H1 (cell line): Measurements from ENCODE around the gene EMC10. TPM values are rescaled to one million over a fixed set of nuclear protein-coding genes. Genes with fewer than 3 reads are reported as not detected.

Source experiments
- CTCF ChIA-PET: fragments of 300-600 bp; sonication (Branson Sonifier 250); formaldehyde crosslinking; loops from one replicate; lab custom pipeline; 2021; ENCODE audit not compliant: partially characterized antibody; lab: Charles Lee
- POLR2A ChIA-PET: fragments of 300-600 bp; sonication (Branson Sonifier 250); formaldehyde crosslinking; loops from one replicate; lab custom pipeline; 2021; ENCODE audit warnings: inconsistent platforms; ENCODE audit not compliant: partially characterized antibody; lab: Charles Lee
- DNase-seq, 2 experiments: peaks; one replicate each; pipeline versions ENCODE4 v3.0.0 to v3.0.0-alpha.2; 2010 to 2022; ENCODE audit warnings: low spot score in 2 of 2, low read depth in 1 of 2, mixed read lengths in 1 of 2
- FAIRE-seq: peaks from 2 replicates; lab custom pipeline; 2011; peaks lifted over from hg19 to GRCh38; lab: Jason Lieb, UNC
- H2AFZ ChIP-seq: 2 replicates; pipeline ENCODE4 v1.8.1; 2012; ENCODE audit warnings: low read length, inconsistent platforms
- H2AK5ac ChIP-seq: 2 replicates; pipeline ENCODE4 v1.6.1; 2013; ENCODE audit warnings: low read depth, low read length
- H2BK120ac ChIP-seq: replicated peaks from 2 replicates; pipeline ENCODE3; 2013; ENCODE audit warnings: low read depth, low read length, inconsistent platforms
- H2BK12ac ChIP-seq: 2 replicates; pipeline ENCODE4 v1.6.1; 2013; ENCODE audit warnings: low read depth, low read length
- H2BK15ac ChIP-seq: 2 replicates; pipeline ENCODE4 v1.6.1; 2013; ENCODE audit warnings: low read length
- H2BK20ac ChIP-seq: 2 replicates; pipeline ENCODE4 v1.6.1; 2013; ENCODE audit warnings: low read length
- H2BK5ac ChIP-seq: 2 replicates; pipeline ENCODE4 v1.6.1; 2013; ENCODE audit warnings: low read depth, low read length
- H3K14ac ChIP-seq: 2 replicates; pipeline ENCODE4 v1.6.1; 2013; ENCODE audit warnings: inconsistent platforms; ENCODE audit not compliant: insufficient read length
- H3K18ac ChIP-seq: 2 replicates; pipeline ENCODE4 v1.6.1; 2013; ENCODE audit warnings: low read length; ENCODE audit errors: extremely low read depth
- H3K23ac ChIP-seq: 2 replicates; pipeline ENCODE4 v1.6.1; 2013; ENCODE audit warnings: inconsistent platforms; ENCODE audit not compliant: insufficient read length
- H3K23me2 ChIP-seq: 2 replicates; pipeline ENCODE4 v1.6.1; 2013; ENCODE audit warnings: low read depth, low read length
- H3K27ac ChIP-seq: 2 replicates; pipeline ENCODE4 v1.6.1; 2011; ENCODE audit warnings: low read depth, low read length, inconsistent platforms
- H3K27me3 ChIP-seq, 4 experiments: replicated peaks in 1 of 4; 1 replicate in 1 of 4; 2 replicates in 3 of 4; pipeline versions ENCODE4 v1.6.1 to v1.8.1; 2011 to 2013; ENCODE audit warnings: low read length in 3 of 4, mild to moderate bottlenecking in 3 of 4, inconsistent platforms in 2 of 4, mixed read lengths in 2 of 4, moderate library complexity in 1 of 4; ENCODE audit not compliant: control insufficient read depth in 3 of 4, insufficient read depth in 3 of 4; ENCODE audit errors: extremely low read depth in 1 of 4
- H3K36me3 ChIP-seq, 4 experiments: 2 replicates each; pipeline versions ENCODE4 v1.6.1 to v1.8.1; 2011 to 2013; ENCODE audit warnings: mild to moderate bottlenecking in 4 of 4, low read length in 3 of 4, moderate library complexity in 2 of 4, control low read depth in 1 of 4, inconsistent platforms in 1 of 4; ENCODE audit not compliant: insufficient read depth in 4 of 4, control insufficient read depth in 2 of 4
- H3K4ac ChIP-seq: replicated peaks from 2 replicates; pipeline ENCODE3; 2013; ENCODE audit warnings: low read length, low read depth, mixed read lengths, inconsistent platforms; ENCODE audit not compliant: insufficient read length
- H3K4me1 ChIP-seq, 4 experiments: replicated peaks in 1 of 4; 1 replicate in 1 of 4; 2 replicates in 3 of 4; pipeline versions ENCODE4 v1.6.1 to v1.8.1; 2011 to 2013; ENCODE audit warnings: low read length in 3 of 4, inconsistent platforms in 2 of 4, mixed read lengths in 1 of 4; ENCODE audit not compliant: insufficient read depth in 4 of 4, control insufficient read depth in 3 of 4
- H3K4me2 ChIP-seq, 2 experiments: 2 replicates each; pipeline versions ENCODE4 v1.6.1 to v1.8.1; 2011 to 2013; ENCODE audit warnings: low read depth in 2 of 2, low read length in 2 of 2, control low read depth in 1 of 2, inconsistent platforms in 1 of 2, mild to moderate bottlenecking in 1 of 2; ENCODE audit not compliant: insufficient read depth in 1 of 2
- H3K4me3 ChIP-seq, 4 experiments: fragments of 200-600, 300-600 bp in 1 of 4; sonication (generic), shearing (Covaris generic), sonication (Bioruptor Twin) in 1 of 4; 2 replicates each; pipeline versions ENCODE4 v1.5.1 to v1.8.1; 2011 to 2016; ENCODE audit warnings: low read length in 4 of 4, low read depth in 3 of 4, control low read depth in 2 of 4, inconsistent platforms in 2 of 4, mild to moderate bottlenecking in 2 of 4, mixed read lengths in 1 of 4, moderate library complexity in 1 of 4; ENCODE audit not compliant: insufficient read depth in 2 of 4; ENCODE audit errors: extremely low read depth in 1 of 4
- H3K56ac ChIP-seq: replicated peaks from 2 replicates; pipeline ENCODE3; 2013; ENCODE audit warnings: low read depth, mild to moderate bottlenecking, mixed read lengths, low read length, inconsistent platforms; ENCODE audit not compliant: insufficient read length
- H3K79me1 ChIP-seq: 2 replicates; pipeline ENCODE4 v1.6.1; 2013; ENCODE audit warnings: low read depth, low read length, control low read depth
- H3K79me2 ChIP-seq, 2 experiments: 2 replicates each; pipeline versions ENCODE4 v1.6.1 to v1.8.1; 2012 to 2013; ENCODE audit warnings: low read length in 2 of 2, mild to moderate bottlenecking in 2 of 2, inconsistent platforms in 1 of 2; ENCODE audit not compliant: insufficient read depth in 2 of 2, control insufficient read depth in 1 of 2
- H3K9ac ChIP-seq, 4 experiments: replicated peaks in 1 of 4; 1 replicate in 1 of 4; 2 replicates in 3 of 4; pipeline versions ENCODE4 v1.6.1 to v1.8.1; 2011 to 2013; ENCODE audit warnings: low read depth in 3 of 4, low read length in 3 of 4, control low read depth in 2 of 4, mild to moderate bottlenecking in 2 of 4, moderate library complexity in 2 of 4, inconsistent platforms in 1 of 4; ENCODE audit errors: extremely low read depth in 1 of 4
- H3K9me3 ChIP-seq, 2 experiments: 2 replicates each; pipeline versions ENCODE4 v1.6.1 to v1.8.1; 2012 to 2013; ENCODE audit warnings: mild to moderate bottlenecking in 2 of 2, moderate library complexity in 2 of 2, control low read depth in 1 of 2, inconsistent platforms in 1 of 2, low read depth in 1 of 2, low read length in 1 of 2, mixed read lengths in 1 of 2; ENCODE audit not compliant: insufficient read depth in 2 of 2
- H4K20me1 ChIP-seq, 2 experiments: replicated peaks in 1 of 2; 2 replicates each; pipeline versions ENCODE3 to v1.8.1; 2011 to 2013; ENCODE audit warnings: inconsistent platforms in 2 of 2, low read length in 2 of 2, mild to moderate bottlenecking in 1 of 2; ENCODE audit not compliant: insufficient read depth in 2 of 2, control insufficient read depth in 1 of 2
- H4K5ac ChIP-seq: 2 replicates; pipeline ENCODE4 v1.6.1; 2013; ENCODE audit warnings: low read length, low read depth, mixed read lengths, inconsistent platforms; ENCODE audit not compliant: insufficient read length
- H4K8ac ChIP-seq: 2 replicates; pipeline ENCODE4 v1.8.0; 2013; ENCODE audit warnings: mild to moderate bottlenecking, moderate library complexity, low read length, inconsistent platforms; ENCODE audit not compliant: insufficient read depth; ENCODE audit errors: extremely low read depth
- H4K91ac ChIP-seq: replicated peaks from 2 replicates; pipeline ENCODE3; 2013; ENCODE audit warnings: low read length, mixed read lengths, inconsistent platforms; ENCODE audit not compliant: insufficient read length
- CBX8 ChIP-seq: fragments of 300-800, 300-1000 bp; sonication (generic); IDR thresholded peaks from 2 replicates; pipeline ENCODE4 v1.7.1; 2016; ENCODE audit warnings: low read depth, low read length, borderline replicate concordance
- FOSL1 ChIP-seq: IDR thresholded peaks from 2 replicates; pipeline ENCODE4 v1.6.1; 2011; ENCODE audit warnings: mild to moderate bottlenecking, low read depth, low read length, moderate library complexity; ENCODE audit not compliant: insufficient read depth
- WGBS, 2 experiments: shearing (Covaris generic) in 1 of 2; methylation state at CpG; one replicate each; pipeline versions ENCODE4 v1.1.6 to v1.1.7; 2013 to 2015; ENCODE audit warnings: low lambda C conversion rate in 2 of 2, mixed read lengths in 2 of 2, inconsistent platforms in 1 of 2, low coverage in 1 of 2, missing lambda C conversion rate in 1 of 2; ENCODE audit not compliant: insufficient replicate concordance in 2 of 2, insufficient coverage in 1 of 2, insufficient read length in 1 of 2; ENCODE audit errors: extremely low coverage in 1 of 2, missing lambda C conversion rate in 1 of 2; 5-methylcytosine and 5-hydroxymethylcytosine counted together
- polyA plus RNA-seq, 7 experiments: library from polyadenylated mRNA; depleted of rRNA in 3 of 7; stranded (reverse) in 5 of 7; unstranded in 2 of 7; fragments of >200 nt in 5 of 7; fragments of 200-250 nt in 2 of 7; gene quantifications; 1 replicate in 5 of 7; 2 replicates in 1 of 7; 4 replicates in 1 of 7; pipeline versions ENCODE4 v1.2.1 to v1.2.3, GENCODE V29; 2011 to 2013; ENCODE audit warnings: missing spikeins in 2 of 7, mixed read lengths in 2 of 7
- total RNA-seq: library from RNA; stranded (reverse); fragmentation: NEBNext Ultra II Directional; extraction: Animal tissue kit (Norgen Biotek cat#: 25700); gene quantifications from 2 replicates; pipeline ENCODE4 v1.2.1, GENCODE V29; 2021

The EMC10 gene
- total and polyA plus RNA-seq, 2 of the 8 experiments (the other 6 are each of a cell fraction or from before 2014, with no cell fraction given), result 77.6 to 103 TPM

- Histone ChIP-seq H3K4me1 (peaks cover 0 to 17% (median 9%) of the 10 kb centered on the region in 4 experiments; a peak in 5 of 7 replicates), H2BK5ac (no peak overlapping the region), H3K4me2 (peak overlapping the region; percentile 54 to 63), H2AFZ (no peak overlapping the region), H2BK15ac (no peak overlapping the region), H3K18ac (no peak overlapping the region), H3K9me3 (peaks cover 20 to 23% of the 10 kb centered on the region in 2 experiments), H4K5ac (no peak overlapping the region), H3K79me2 (no peaks in the 10 kb centered on the region), H4K8ac (no peak overlapping the region; the same call in 1 of the 2 replicates), H2AK5ac (no peak overlapping the region), H3K4ac (no peak overlapping the region), H3K27me3 (peaks cover 10 to 65% (median 49%) of the 10 kb centered on the region in 4 experiments), H2BK20ac (no peak overlapping the region), H4K20me1 (no peaks in the 10 kb centered on the region), H2BK12ac (no peak overlapping the region), H3K79me1 (no peaks in the 10 kb centered on the region), H4K91ac (no peak overlapping the region), H3K23me2 (peaks cover 3% of the 10 kb centered on the region; the same call in 1 of the 2 replicates), H3K14ac (no peak overlapping the region), H3K36me3 (0 out of 8 replicates have a peak, but pooled peaks cover 0 to 3% (median 0%) of the 10 kb centered on the region in 4 experiments), H3K9ac (no peak overlapping the region), H2BK120ac (no peak overlapping the region), H3K4me3 (peak overlapping the region in 1 of 4 experiments; percentile 41; a peak in 3 of 8 replicates), H3K27ac (no peak overlapping the region), H3K23ac (no peak overlapping the region), H3K56ac (no peak overlapping the region)
- ChIA-PET CTCF (interaction anchor here (1.0 to 2.4 kb wide), 5 partner anchors 10 to 67 kb away, joined by 3 to 13 read pairs (median 3); no protein-coding TSS in a partner anchor), POLR2A (interaction anchor here (0.7 to 2.7 kb wide), 9 partner anchors 11 to 314 kb away, joined by 3 to 12 read pairs (median 4); partner anchors contain the start of genes EMC10, GARIN5A and JOSD2)
- no peak for FAIRE-seq
- whole genome bisulfite sequencing, 2 experiments, result 41% methylated on average over 18 of the region's 24 CpGs; no CpG with 5 or more reads in 1 of the 2 experiments
- TF ChIP-seq FOSL1, result no peak
- TF ChIP-seq CBX8, result no peak
- peak in 1 of 2 experiments; percentile 60 for DNase-seq
Measured at GRCh38 chr19:50489461-50490011, 13.2 kb downstream of the EMC10 start.
